ENCODE data around the gene FRS3. TPM values are rescaled to one million over a fixed set of nuclear protein-coding genes. Genes with fewer than 3 reads are reported as not detected.

The FRS3 gene
- total and polyA plus RNA-seq, 2 of the 13 experiments (the other 11 are each of a cell fraction or from before 2014, with no cell fraction given): 3.0 to 7.4 TPM

- TF ChIP-seq, protein P1, sequence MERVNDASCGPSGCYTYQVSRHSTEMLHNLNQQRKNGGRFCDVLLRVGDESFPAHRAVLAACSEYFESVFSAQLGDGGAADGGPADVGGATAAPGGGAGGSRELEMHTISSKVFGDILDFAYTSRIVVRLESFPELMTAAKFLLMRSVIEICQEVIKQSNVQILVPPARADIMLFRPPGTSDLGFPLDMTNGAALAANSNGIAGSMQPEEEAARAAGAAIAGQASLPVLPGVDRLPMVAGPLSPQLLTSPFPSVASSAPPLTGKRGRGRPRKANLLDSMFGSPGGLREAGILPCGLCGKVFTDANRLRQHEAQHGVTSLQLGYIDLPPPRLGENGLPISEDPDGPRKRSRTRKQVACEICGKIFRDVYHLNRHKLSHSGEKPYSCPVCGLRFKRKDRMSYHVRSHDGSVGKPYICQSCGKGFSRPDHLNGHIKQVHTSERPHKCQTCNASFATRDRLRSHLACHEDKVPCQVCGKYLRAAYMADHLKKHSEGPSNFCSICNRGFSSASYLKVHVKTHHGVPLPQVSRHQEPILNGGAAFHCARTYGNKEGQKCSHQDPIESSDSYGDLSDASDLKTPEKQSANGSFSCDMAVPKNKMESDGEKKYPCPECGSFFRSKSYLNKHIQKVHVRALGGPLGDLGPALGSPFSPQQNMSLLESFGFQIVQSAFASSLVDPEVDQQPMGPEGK (CRISPR knock-in tag; IDR thresholded peaks at IDR 0.05): peak; percentile 71
- no peak for TF ChIP-seq MAFK (conservative IDR thresholded peaks at IDR 0.05 in 1 of 2, IDR thresholded peaks at IDR 0.05 in 1 of 2; ENCODE audit: low read length in 2 of 2)
- no peak for TF ChIP-seq BRCA1 (CRISPR knock-in tag; IDR thresholded peaks at IDR 0.05)
- TF ChIP-seq, protein P2, sequence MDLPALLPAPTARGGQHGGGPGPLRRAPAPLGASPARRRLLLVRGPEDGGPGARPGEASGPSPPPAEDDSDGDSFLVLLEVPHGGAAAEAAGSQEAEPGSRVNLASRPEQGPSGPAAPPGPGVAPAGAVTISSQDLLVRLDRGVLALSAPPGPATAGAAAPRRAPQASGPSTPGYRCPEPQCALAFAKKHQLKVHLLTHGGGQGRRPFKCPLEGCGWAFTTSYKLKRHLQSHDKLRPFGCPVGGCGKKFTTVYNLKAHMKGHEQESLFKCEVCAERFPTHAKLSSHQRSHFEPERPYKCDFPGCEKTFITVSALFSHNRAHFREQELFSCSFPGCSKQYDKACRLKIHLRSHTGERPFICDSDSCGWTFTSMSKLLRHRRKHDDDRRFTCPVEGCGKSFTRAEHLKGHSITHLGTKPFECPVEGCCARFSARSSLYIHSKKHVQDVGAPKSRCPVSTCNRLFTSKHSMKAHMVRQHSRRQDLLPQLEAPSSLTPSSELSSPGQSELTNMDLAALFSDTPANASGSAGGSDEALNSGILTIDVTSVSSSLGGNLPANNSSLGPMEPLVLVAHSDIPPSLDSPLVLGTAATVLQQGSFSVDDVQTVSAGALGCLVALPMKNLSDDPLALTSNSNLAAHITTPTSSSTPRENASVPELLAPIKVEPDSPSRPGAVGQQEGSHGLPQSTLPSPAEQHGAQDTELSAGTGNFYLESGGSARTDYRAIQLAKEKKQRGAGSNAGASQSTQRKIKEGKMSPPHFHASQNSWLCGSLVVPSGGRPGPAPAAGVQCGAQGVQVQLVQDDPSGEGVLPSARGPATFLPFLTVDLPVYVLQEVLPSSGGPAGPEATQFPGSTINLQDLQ (CRISPR knock-in tag; IDR thresholded peaks at IDR 0.05): no peak
- TF ChIP-seq ZNF552 (CRISPR knock-in tag; IDR thresholded peaks at IDR 0.05; ENCODE audit: borderline replicate concordance): no peak
- no peak for TF ChIP-seq ZBTB43 (CRISPR knock-in tag; conservative IDR thresholded peaks at IDR 0.05)
- TF ChIP-seq, protein P3, sequence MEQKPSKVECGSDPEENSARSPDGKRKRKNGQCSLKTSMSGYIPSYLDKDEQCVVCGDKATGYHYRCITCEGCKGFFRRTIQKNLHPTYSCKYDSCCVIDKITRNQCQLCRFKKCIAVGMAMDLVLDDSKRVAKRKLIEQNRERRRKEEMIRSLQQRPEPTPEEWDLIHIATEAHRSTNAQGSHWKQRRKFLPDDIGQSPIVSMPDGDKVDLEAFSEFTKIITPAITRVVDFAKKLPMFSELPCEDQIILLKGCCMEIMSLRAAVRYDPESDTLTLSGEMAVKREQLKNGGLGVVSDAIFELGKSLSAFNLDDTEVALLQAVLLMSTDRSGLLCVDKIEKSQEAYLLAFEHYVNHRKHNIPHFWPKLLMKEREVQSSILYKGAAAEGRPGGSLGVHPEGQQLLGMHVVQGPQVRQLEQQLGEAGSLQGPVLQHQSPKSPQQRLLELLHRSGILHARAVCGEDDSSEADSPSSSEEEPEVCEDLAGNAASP (CRISPR knock-in tag; IDR thresholded peaks at IDR 0.05; ENCODE audit: borderline replicate concordance): peak; percentile 15; the same call in 1 of the 2 replicates
Observed at GRCh38 chr6:41767112-41767833, 12.4 kb downstream of the FRS3 start (continued).
